Natural killer cell (primary cell): ENCODE measurements around the gene PSMG2. TPM values are rescaled to one million over a fixed set of nuclear protein-coding genes. Genes with fewer than 3 reads are reported as not detected.

Experiments
- ATAC-seq, 3 donors: fragments of 150-1000 bp in 2 of 3; fragments of 200-7000 bp in 1 of 3; cut with Tn5 transposase; 1 replicate in 1 of 3; 2 replicates in 2 of 3; pipeline ENCODE4 v1.10.0; 2021; ENCODE audit warnings: mild to moderate bottlenecking in 2 of 3, moderate library complexity in 2 of 3
- DNase-seq, 2 donors: peaks; one replicate each; pipeline versions ENCODE4 v3.0.0 to v3.0.0-alpha.2; 2013 to 2021; ENCODE audit warnings: mixed read lengths in 1 of 2
- H3K27ac ChIP-seq: one replicate; pipeline ENCODE4 v1.5.1; 2013; ENCODE audit warnings: mild to moderate bottlenecking, low read length
- H3K27me3 ChIP-seq: one replicate; pipeline ENCODE4 v1.6.1; 2013; ENCODE audit warnings: low read length; ENCODE audit not compliant: control insufficient read depth, insufficient read depth
- H3K36me3 ChIP-seq: one replicate; pipeline ENCODE4 v1.6.1; 2013; ENCODE audit warnings: low read length; ENCODE audit not compliant: control insufficient read depth, insufficient read depth
- H3K4me1 ChIP-seq: one replicate; pipeline ENCODE4 v1.6.1; 2013; ENCODE audit warnings: low read length; ENCODE audit not compliant: control insufficient read depth, insufficient read depth
- H3K4me3 ChIP-seq: one replicate; pipeline ENCODE4 v1.5.1; 2013; ENCODE audit warnings: low read length
- H3K9me3 ChIP-seq: one replicate; pipeline ENCODE4 v1.6.1; 2013; ENCODE audit warnings: low read length; ENCODE audit not compliant: control insufficient read depth, insufficient read depth
- H3K27ac Mint-ChIP-seq, 2 donors: one replicate each; pipeline ENCODE4 v1.8.0; 2022; ENCODE audit warnings: mild to moderate bottlenecking in 2 of 2, mixed read lengths in 2 of 2, moderate library complexity in 1 of 2
- H3K27me3 Mint-ChIP-seq, 2 donors: one replicate each; pipeline ENCODE4 v1.8.0; 2022; ENCODE audit warnings: low read depth in 2 of 2, mixed read lengths in 2 of 2
- H3K36me3 Mint-ChIP-seq: one replicate; pipeline ENCODE4 v1.8.0; 2022; ENCODE audit warnings: mixed read lengths
- H3K4me1 Mint-ChIP-seq, 2 donors: one replicate each; pipeline ENCODE4 v1.8.0; 2022; ENCODE audit warnings: mixed read lengths in 2 of 2
- H3K4me3 Mint-ChIP-seq: one replicate; pipeline ENCODE4 v1.8.0; 2022; ENCODE audit warnings: mild to moderate bottlenecking, moderate library complexity, mixed read lengths
- H3K9me3 Mint-ChIP-seq, 2 donors: one replicate each; pipeline ENCODE4 v1.8.0; 2022; ENCODE audit warnings: mixed read lengths in 2 of 2
- WGBS: methylation state at CpG from one replicate; pipeline ENCODE4 v1.1.7; 2013; ENCODE audit warnings: missing lambda C conversion rate; ENCODE audit not compliant: insufficient coverage; 5-methylcytosine and 5-hydroxymethylcytosine counted together
- intact Hi-C: fragments of 100-400 bp; cut with micrococcal nuclease; formaldehyde crosslinking; loops from one replicate; pipeline ENCODE4 v1.14.2; 2022
- total RNA-seq, 4 donors: library from RNA; stranded (reverse); fragments of 120-200 nt in 1 of 4; gene quantifications; one replicate each; pipeline versions ENCODE4 v1.2.3 to v1.2.4, GENCODE V29; 2013 to 2022
- TF ChIP-seq, protein P1 (sequence below): fragments of 200-600 bp; IDR thresholded peaks from one replicate; pipeline ENCODE4 v1.8.0; 2022; ENCODE audit warnings: antibody characterized with exemption

The PSMG2 gene
- total RNA-seq, 3 donors from 2014 or later (not counting 1 experiment from before 2014, with no cell fraction given): 56.7 to 63.4 (median 62.8) TPM

DNA sequence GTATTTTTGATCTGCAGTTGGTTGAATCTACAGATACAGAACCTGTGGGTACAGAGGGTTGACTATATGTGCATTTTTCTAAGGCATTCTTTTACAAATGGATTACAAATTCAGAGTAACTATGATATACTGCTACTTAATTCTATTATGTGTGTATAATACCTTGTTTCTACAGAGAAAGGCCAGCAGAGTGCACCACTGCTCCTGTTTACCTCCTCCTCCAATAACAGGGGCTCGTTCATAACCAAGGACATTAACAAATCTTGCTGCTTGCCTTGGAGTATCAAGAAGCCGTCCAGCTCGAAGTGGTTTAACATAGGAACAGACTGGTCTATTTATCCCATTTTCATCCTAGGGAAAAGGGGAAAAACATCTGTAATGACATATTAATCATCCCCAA, 16.7 kb upstream of the PSMG2 start:
- no peak for ATAC-seq
- Mint-ChIP-seq H3K4me1 (no peaks in the 10 kb centered on the region), H3K36me3 (no peaks in the 10 kb centered on the region)

DNA sequence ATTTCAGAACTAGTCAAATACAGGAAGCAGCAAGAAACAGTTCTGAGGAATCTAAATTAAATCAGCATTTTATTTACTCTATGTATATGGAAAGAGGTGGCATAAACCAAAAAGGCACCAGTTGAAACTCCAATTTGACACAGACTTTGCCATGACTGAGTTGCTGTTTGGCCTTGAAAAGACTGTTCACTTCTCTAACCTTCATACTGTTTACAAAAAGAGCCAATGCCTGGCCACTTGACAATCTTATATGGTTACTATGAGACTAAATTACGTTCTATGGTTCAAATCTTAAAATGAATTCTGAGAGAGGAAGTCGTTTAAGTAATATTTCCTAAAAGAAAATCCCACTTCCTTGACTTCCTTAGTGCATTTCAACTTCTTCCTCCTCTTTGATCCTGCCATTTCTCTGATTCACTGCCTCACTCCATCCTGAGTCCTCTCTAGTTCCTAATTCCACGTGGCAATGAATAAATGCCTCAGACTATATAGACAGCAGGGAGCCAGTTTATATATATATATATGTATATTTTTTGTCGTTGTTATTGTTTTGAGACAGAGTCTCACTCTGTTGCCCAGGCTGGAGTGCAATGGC, 13.5 kb upstream of the PSMG2 start:
- intact Hi-C loops: no loop called here
- no peak for ATAC-seq
- Mint-ChIP-seq H3K27me3 (no peaks in the 10 kb centered on the region), H3K27ac (no peak overlapping the region), H3K36me3 (no peaks in the 10 kb centered on the region), H3K9me3 (no peaks in the 10 kb centered on the region), H3K4me1 (no peaks in the 10 kb centered on the region), H3K4me3 (no peak overlapping the region)
- no peak overlapping the region for H3K27ac ChIP-seq
- no peak overlapping the region for H3K4me3 ChIP-seq
- 100% methylated on average over 2 of the region's 4 CpGs for WGBS
- no peak for DNase-seq
- H3K4me1 ChIP-seq: no peaks in the 10 kb centered on the region
- TF ChIP-seq, protein P1, sequence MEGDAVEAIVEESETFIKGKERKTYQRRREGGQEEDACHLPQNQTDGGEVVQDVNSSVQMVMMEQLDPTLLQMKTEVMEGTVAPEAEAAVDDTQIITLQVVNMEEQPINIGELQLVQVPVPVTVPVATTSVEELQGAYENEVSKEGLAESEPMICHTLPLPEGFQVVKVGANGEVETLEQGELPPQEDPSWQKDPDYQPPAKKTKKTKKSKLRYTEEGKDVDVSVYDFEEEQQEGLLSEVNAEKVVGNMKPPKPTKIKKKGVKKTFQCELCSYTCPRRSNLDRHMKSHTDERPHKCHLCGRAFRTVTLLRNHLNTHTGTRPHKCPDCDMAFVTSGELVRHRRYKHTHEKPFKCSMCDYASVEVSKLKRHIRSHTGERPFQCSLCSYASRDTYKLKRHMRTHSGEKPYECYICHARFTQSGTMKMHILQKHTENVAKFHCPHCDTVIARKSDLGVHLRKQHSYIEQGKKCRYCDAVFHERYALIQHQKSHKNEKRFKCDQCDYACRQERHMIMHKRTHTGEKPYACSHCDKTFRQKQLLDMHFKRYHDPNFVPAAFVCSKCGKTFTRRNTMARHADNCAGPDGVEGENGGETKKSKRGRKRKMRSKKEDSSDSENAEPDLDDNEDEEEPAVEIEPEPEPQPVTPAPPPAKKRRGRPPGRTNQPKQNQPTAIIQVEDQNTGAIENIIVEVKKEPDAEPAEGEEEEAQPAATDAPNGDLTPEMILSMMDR: no peak
- peaks cover 5% of the 10 kb centered on the region for H3K36me3 ChIP-seq
- H3K27me3 ChIP-seq: no peaks in the 10 kb centered on the region
- H3K9me3 ChIP-seq: no peaks in the 10 kb centered on the region

More for the DNA sequence above, 16.7 kb upstream of the PSMG2 start:
- H3K27ac Mint-ChIP-seq: no peak overlapping the region
- no peaks in the 10 kb centered on the region for H3K27me3 Mint-ChIP-seq
- H3K27ac ChIP-seq: no peak overlapping the region
- no peaks in the 10 kb centered on the region for H3K27me3 ChIP-seq
- no peaks in the 10 kb centered on the region for H3K9me3 Mint-ChIP-seq
- H3K4me3 Mint-ChIP-seq: no peak overlapping the region
- H3K4me3 ChIP-seq: no peak overlapping the region
- H3K36me3 ChIP-seq: peaks cover 2% of the 10 kb centered on the region
- TF ChIP-seq, protein P1: no peak
- WGBS: 96% methylated on average over 3 of the region's 3 CpGs
- no peaks in the 10 kb centered on the region for H3K9me3 ChIP-seq
- no peaks in the 10 kb centered on the region for H3K4me1 ChIP-seq
- intact Hi-C loops: no loop called here
- no peak for DNase-seq

GRCh38 chr18:12692206-12692605, 10.6 kb upstream of the PSMG2 start:
- no peaks in the 10 kb centered on the region for H3K9me3 Mint-ChIP-seq
- 93% methylated on average over 9 of the region's 9 CpGs for WGBS
- H3K4me1 Mint-ChIP-seq: no peaks in the 10 kb centered on the region

More at GRCh38 chr18:12692206-12692605, 10.6 kb upstream of the PSMG2 start:
- intact Hi-C loops: no loop called here
- DNase-seq (no peak), ATAC-seq (no peak)
- H3K4me3 Mint-ChIP-seq: no peak overlapping the region
- no peaks in the 10 kb centered on the region for H3K27me3 ChIP-seq
- H3K27ac Mint-ChIP-seq: peak overlapping the region in 1 of 2 donors; percentile 3
- no peaks in the 10 kb centered on the region for H3K36me3 Mint-ChIP-seq
- no peaks in the 10 kb centered on the region for H3K4me1 ChIP-seq
- H3K36me3 ChIP-seq: peaks cover 5% of the 10 kb centered on the region
- no peaks in the 10 kb centered on the region for H3K9me3 ChIP-seq
- no peaks in the 10 kb centered on the region for H3K27me3 Mint-ChIP-seq
- no peak overlapping the region for H3K27ac ChIP-seq
- no peak overlapping the region for H3K4me3 ChIP-seq
- TF ChIP-seq, protein P1: no peak
